NAMALWA (cell line): Measurements from ENCODE around the gene PCED1A.

Source experiments
- DNase-seq: peaks from one replicate; pipeline ENCODE4 v3.0.0-alpha.2; 2015; ENCODE audit warnings: low spot score

The PCED1A gene

DNA sequence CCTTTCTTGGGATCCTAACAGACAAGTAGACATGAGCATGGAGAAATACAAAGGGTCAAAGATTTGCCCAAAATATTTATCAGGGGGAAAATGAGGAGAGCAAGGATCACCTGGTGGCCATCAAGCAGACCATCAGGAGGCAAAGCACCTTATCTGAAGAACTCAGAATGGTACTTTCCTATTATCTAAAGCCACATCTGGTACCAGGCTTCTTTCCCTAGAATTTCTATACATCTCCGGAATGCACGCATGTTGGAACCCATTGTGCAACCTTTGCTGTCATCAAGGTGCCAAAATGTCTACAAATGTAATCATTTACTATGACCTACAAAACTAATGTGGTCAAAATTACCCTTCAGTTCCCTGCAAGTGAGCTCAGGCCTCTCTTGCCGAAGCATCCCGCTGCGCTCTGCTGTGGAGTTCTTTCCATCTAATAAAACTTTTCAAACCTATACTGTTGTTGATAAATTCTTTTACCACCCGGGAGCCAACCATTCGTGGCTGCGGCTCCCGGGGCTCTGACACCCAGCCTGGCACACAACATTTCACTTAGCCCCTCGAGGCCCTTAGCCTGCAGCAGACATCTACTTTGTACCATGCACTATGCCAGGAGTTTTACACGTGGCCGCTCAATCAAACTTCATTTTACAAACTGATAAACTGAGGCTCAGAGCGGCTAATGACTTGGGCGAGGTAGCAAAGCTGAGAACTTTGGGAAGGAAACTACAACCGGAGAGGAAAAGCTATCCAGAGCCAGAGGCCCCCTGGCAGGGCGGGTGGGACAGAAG, 36.2 kb downstream of the PCED1A start:
- no peak for DNase-seq

DNA sequence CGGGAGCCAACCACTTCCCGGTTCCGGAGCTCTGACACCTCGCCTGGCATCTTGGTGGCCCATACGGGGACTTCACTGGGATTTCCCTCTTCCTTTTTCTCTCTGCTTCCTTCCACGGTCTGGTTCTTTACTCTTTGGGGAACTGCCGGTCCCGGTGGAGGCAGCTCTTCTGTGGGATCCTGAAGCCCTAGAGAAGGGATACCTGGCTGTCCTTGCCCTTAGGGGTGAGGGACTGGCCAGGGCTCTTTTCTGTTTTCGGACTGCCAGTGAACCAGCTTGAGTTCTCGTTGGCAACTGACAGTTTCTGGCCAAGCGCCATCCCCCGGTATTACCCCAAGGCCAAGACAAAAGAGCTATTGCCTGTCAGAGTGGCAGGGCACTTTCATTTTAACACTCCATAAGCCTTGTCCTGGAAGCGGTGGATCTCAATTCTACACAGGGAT, 39.1 kb downstream of the PCED1A start:
- DNase-seq = no peak

DNA sequence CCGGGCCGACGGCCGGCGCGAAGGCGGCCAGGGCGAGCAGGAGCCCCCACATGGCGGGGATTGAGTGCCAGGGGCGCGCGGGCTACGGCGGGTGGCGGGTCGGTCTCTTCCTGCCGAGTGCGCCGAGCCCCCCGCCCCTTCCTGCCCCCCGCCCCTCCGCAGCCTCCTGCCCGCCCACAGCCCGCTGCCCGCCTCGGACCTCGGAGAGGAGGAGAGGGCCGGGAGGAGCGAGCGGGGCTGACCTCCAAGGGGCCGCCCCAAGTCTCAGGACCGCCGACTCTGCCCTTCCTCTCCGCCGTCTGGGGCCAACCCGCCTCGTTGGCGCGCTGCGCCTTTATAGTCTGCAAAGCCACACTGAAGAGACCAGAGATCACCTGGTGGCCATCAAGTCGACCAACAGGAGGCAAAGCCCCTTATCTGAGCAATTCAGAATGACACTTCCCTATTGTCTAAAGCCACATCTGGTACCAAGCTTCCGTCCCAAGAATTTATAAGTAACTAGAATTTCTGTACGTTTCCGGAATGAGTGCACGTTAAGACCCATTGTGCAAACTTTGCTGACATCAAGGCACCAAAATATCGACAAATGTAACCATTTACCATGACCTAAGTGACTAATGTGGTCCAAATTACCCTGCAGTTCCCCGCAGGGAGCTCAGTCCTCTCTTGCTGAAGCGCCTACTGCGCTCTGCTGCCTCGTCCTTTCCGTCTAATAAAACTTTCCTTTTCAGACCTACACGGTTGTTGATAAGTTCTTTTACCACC, 39.8 kb downstream of the PCED1A start, which contains the start of gene CPXM1:
TSS of gene CPXM1 (minus strand) at position 107 of the 765 bp plus-strand sequence. CDS start at position 52, 55 bp downstream.
- DNase-seq = peak; percentile 74

DNA sequence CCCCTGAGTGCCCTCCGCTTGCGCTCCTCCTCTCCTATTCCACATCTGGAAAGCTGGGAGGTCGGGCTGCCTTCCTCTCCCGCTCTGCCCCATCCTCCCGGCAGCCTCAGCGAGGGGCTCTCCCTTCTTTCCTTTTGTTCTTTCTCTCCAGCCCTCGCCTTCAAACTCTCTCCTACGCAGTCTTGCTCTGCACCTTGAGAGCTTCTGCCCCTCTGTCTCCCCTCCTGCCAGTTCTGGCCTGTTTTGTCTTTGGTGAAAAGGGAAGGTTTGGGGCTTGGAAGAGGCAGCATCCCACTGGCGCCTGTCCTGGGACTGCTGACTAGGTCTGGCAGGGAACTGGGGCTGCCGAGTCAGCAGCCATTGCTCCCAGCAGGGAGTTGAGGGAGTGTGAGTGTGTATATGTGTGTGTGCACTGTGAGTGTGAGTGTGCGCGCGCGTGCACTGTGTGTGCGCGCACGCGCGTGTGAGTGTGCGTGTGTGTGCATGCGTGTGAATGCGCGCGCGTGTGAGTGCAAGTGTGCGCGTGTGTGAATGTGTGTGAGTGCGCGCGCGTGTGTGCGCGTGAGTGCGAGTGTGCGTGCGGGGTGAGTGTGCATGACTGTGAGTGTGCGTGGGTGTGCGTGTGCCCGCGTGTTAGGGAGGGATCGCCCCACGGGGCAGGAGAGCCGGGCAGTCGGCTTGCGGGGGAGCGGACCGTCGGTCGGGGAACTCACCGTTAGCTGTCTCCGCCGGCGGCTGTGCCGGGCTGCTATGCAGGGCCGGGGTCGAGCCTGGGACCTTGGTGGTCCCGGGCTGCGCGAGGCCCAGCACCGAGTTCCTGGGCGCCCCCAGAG, 40.6 kb downstream of the PCED1A start:
- peak; percentile 22 for DNase-seq

DNA sequence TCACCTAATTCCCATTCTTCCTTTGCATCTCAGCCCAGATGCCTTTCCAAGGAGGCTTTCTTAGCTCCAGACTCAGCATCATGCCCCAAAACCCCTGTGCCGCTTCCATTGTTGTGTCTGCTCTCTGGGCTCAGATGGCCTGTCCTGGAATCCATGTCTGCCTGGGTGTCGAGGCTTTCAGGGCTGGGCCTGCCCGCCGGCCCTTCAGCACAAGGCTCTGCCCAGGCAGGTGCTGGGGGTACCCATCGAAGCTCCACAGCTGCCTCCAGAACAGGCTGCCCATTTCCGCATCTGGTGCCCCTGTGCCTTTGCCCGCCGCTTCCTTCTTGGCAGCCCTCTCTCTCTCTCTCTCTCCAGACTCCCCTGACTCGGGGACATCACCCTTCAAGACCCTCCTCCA, 41.2 kb downstream of the PCED1A start:
- peak; percentile 8 for DNase-seq

DNA sequence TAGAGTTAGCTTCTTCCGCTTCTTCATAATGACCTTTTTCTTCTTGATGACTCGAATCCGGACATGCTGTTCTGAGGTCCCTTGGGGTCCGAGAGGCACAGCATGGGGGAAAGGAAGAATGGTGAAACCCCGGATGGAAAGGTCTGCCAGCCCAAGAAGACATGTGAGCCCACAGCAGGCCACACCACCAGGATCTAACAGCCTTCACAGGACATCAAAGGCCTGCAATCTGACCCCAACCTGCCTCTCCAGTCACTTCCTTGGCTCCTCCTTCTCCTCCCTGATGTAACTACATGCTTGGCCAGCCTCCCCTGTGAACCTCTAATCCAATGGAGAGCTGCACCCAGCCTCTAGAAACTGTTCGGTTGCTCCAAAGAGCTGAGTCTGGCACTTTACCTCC, 41.6 kb downstream of the PCED1A start:
- peak; percentile 19 for DNase-seq

DNA sequence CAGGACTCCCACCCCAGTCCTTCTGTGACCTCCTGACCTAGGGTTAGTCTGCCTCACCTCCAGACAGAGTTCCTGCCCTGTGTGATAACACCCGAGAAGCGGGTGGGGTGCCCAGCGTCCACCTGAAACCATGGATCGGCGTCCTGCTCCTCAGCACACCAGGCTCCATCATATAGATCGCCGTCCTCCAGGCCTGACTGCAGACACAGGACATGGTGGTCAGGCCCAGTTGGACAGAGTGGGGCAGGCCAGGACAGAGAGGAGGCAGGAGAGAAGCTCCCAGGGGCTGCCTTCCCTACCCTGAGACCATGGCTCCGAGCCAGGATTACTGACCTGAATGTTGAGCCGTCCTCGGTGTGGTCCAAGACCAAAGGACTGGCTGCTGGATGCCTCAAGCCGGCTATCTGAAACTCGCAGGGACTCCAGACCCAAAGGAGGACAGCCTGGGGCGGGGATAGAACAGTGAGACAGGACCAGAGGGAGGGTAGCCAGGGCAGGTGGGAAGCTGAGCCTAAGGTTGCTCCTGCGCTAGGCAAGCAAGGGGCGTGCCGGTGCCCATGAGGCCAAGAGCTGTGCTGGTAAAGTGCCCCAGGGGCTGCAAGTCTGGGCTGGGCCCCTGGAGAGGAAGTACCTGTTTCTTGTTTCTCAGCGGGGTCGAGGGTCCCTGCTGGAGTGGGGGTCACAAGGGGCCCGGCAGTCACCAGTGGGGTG, 42.2 kb downstream of the PCED1A start:
- no peak for DNase-seq

DNA sequence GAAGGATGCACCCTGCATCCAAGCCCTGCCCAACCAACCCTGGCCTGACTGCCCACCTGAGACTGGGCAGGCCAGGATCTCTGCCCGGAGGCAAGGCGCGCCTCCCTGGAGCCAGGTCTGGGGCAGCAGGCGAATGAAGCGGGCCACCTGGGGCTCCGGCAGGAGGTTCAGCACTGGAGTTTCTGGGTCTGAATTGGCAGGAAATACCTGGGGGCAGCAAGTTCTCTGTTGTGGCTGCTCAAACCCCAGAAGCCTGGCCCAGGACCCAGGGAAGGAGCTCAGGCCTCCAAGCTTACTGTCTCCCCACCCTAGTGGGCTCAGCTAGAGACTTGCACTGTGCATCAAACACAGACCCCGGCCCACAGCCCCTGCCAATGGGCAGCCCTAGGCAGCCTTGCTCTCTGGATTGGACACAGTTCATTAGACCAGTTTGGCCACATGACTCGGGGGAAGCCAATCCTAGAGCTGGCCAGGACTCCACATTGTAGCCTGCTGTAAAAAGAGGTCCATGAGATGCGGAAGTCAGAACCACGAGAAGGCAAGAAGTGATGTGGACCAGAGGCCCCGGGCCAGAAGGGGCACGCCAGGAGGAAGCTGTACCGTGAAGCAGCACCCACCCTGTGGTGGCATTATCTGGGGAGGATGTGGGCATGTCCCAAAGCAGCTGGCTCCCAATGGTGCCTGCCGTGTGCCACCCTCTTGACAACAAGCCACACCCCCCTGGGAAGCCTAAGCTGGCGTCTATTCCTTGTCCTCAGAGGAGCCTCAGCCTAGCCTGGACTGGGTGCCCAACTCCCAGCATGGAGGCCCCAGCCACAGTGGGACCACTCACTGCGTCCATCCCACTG, 43.1 kb downstream of the PCED1A start:
- DNase-seq = no peak

DNA sequence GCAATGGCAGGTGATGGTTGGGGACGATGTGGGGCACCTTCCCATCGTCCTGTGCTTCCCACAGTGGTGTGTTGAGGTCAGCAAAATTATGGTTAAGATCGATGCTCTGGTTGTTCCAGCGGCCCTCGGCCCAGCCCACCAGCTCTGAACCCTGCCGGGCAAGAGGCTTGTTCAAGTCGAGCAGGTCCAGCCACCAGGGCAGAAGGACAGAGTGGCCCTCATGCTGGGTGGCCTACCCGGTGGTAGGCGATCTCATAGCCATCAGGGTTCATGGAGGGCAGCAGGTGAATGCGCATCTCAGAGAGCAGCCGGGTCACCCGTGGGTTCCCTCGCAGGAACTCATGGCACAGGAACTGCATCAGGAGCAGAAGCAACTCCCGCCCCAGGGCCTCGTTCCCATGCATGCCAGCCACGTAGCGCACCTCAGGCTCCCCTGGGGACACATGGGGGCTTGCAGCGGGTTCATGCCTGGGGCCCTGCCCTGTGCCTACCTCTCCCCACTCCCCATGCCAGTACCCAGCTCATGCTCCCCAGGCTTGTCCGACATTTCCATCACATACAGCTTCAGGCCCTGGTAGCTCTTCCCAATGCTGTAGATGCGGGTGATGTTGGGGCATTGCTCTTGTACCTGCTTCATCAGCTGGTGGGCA, 44.3 kb downstream of the PCED1A start:
- DNase-seq = no peak

DNA sequence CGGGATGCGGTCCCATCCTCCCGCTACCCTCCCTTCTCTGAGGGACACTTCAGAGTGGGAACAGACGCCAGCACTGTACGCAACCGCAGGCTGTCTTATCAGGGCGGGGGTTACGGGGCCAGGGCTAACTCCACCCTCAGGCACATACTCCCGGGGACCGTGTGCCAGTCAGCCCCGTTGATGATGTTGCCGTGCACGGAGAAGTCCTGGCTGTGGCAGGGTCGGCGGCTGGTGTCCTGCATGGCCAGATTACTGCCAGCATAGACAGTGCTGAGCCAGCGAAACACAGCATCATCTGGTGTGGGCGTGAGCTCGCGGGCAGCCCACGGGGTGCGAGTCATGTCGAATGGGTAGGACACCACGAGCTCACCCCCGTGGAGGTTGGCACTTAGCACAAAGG, 45.0 kb downstream of the PCED1A start:
- DNase-seq = no peak

DNA sequence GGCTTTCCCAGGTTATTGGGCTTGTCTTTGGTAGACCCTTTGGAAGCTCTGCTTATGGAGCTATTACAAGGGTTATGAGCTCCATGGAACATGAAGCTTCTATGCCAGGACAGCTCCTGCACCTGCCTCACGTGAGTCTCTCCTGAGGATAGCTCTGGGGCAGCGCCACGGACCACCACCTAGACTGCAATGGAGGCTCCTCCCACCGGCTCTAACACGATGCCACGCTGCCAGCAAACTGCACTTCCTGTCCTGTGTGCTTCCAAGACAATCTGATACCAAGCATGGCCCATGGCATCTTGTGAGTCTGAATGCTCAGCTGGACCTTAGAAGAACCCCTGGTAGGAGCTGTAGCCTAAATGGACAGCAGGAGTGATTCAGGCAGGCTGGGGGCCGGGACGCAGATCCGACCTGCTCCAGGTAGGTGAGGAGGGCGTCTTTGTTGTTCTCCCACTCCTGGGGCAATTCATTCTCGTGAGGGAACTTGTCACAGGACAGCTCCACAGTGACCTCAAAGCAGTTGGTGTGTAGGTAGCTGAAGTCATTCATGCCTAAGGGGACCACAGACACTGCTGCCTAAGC, 45.5 kb downstream of the PCED1A start:
- DNase-seq = no peak

DNA sequence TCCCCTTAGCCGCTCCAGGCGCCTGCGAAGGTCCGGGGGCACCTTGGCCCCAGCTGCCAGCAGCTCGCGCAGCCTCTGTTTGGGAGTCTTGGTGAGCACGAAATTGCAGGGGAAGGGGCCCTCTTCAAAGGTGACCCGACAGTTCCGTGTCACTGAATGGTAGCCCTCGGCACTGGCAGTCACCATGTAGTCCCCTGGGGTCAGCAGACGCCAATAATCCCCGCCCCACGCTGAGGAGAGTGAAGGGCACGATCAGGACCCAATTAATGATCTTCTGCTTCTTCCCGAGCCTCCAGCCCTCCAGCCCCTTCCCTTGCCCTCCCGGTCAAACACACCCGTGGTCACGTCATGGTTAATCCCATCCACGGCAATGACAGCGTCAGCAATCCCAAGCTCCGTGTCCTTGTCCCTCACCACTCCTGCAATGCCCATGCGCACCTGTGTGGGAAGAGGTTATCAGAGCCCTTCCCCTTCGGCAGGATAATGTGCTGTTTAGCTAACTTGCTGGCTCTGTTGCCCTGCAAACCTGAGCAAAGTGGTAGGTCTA, 46.2 kb downstream of the PCED1A start:
- DNase-seq = no peak

DNA sequence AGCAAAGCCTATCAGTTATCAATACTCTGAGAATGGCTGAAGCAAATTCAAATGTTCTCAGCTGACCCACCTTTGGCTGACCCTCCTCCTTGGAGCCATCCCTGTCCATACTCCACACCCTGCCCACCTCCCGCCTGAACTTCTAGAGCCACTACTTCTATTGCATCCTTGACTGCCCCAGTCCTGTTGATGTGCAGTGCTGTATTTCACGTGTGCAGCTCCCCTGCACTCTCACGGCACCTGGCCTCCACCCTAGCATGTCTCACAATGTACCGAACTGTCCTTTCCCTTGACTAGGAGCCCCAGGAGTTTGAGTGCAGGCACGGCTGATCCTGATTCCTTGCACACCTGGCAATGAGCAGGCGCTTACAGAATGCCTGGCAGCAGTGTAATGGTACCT, 47.0 kb downstream of the PCED1A start:
- DNase-seq = no peak
